Keratinocyte (primary cell): ENCODE data around the gene RAP1GAP2. TPM values are rescaled to one million over a fixed set of nuclear protein-coding genes. Genes with fewer than 3 reads are reported as not detected.

Experiments
- DNase-seq: peaks from one replicate; pipeline ENCODE4 v3.0.0-alpha.2; 2011; ENCODE audit warnings: low read depth, missing footprints, low spot score
- FAIRE-seq: peaks from 2 replicates; lab custom pipeline; 2011; peaks lifted over from hg19 to GRCh38; lab: Jason Lieb, UNC
- H2AFZ ChIP-seq: 2 replicates; pipeline ENCODE4 v1.6.0; 2012; ENCODE audit warnings: low read length, control low read depth, inconsistent platforms; ENCODE audit not compliant: control insufficient read depth
- H3K27ac ChIP-seq: 2 replicates; pipeline ENCODE4 v1.5.1; 2011; ENCODE audit warnings: low read length; ENCODE audit not compliant: control insufficient read depth, insufficient read depth
- H3K27me3 ChIP-seq: 3 replicates; pipeline ENCODE4 v1.6.0; 2011; ENCODE audit warnings: low read length; ENCODE audit not compliant: control insufficient read depth, insufficient read depth; ENCODE audit errors: extremely low read depth
- H3K36me3 ChIP-seq, 2 experiments: 2 replicates in 1 of 2; 3 replicates in 1 of 2; pipeline ENCODE4 v1.5.1; 2011; ENCODE audit warnings: low read length in 2 of 2, mild to moderate bottlenecking in 1 of 2; ENCODE audit not compliant: control insufficient read depth in 2 of 2, insufficient read depth in 2 of 2; ENCODE audit errors: extremely low read depth in 1 of 2
- H3K4me1 ChIP-seq: 3 replicates; pipeline ENCODE4 v1.5.1; 2011; ENCODE audit warnings: low read length; ENCODE audit not compliant: control insufficient read depth, insufficient read depth; ENCODE audit errors: extremely low read depth
- H3K4me2 ChIP-seq: 3 replicates; pipeline ENCODE4 v1.6.0; 2011; ENCODE audit warnings: low read depth, low read length; ENCODE audit not compliant: control insufficient read depth, insufficient read depth; ENCODE audit errors: extremely low read depth
- H3K4me3 ChIP-seq, 3 experiments: fragments of 200-600 bp in 1 of 3; sonication (generic) in 1 of 3; 2 replicates in 2 of 3; 3 replicates in 1 of 3; pipeline ENCODE4 v1.5.1; 2011 to 2016; ENCODE audit warnings: low read length in 3 of 3, mild to moderate bottlenecking in 3 of 3, control low read depth in 2 of 3, inconsistent platforms in 1 of 3, low read depth in 1 of 3, mixed read lengths in 1 of 3, mixed run types in 1 of 3, moderate library complexity in 1 of 3; ENCODE audit not compliant: control insufficient read depth in 2 of 3, insufficient read depth in 2 of 3; ENCODE audit errors: extremely low read depth in 1 of 3
- H3K79me2 ChIP-seq: 2 replicates; pipeline ENCODE4 v1.6.0; 2012; ENCODE audit warnings: low read length; ENCODE audit not compliant: control insufficient read depth, insufficient read depth
- H3K9ac ChIP-seq: 3 replicates; pipeline ENCODE4 v1.6.0; 2011; ENCODE audit warnings: low read length; ENCODE audit not compliant: control insufficient read depth, insufficient read depth; ENCODE audit errors: extremely low read depth
- H3K9me1 ChIP-seq: 3 replicates; pipeline ENCODE4 v1.6.0; 2011; ENCODE audit warnings: low read length; ENCODE audit not compliant: control insufficient read depth, insufficient read depth; ENCODE audit errors: extremely low read depth
- H3K9me3 ChIP-seq: 2 replicates; pipeline ENCODE4 v1.5.1; 2012; ENCODE audit warnings: low read depth, low read length; ENCODE audit not compliant: control insufficient read depth
- H4K20me1 ChIP-seq: 3 replicates; pipeline ENCODE4 v1.6.0; 2011; ENCODE audit warnings: low read length; ENCODE audit not compliant: control insufficient read depth, insufficient read depth; ENCODE audit errors: extremely low read depth
- EZH2 ChIP-seq: IDR thresholded peaks from one replicate; pipeline ENCODE4 v1.6.1; 2012; ENCODE audit warnings: inconsistent platforms, mild to moderate bottlenecking, low read length, moderate library complexity
- dilution Hi-C: fragments of 300-500 bp; cut with MboI; formaldehyde crosslinking; loops from one replicate; pipeline ENCODE4 v1.7.0; 2020; ENCODE audit warnings: low sequenced_read_pairs; ENCODE audit not compliant: extremely low pct_ligation_motif_present
- polyA plus RNA-seq, 5 experiments: library from polyadenylated mRNA; depleted of rRNA in 3 of 5; stranded (reverse) in 3 of 5; stranded (forward) in 1 of 5; unstranded in 1 of 5; fragments of >200 nt; gene quantifications; 1 replicate in 1 of 5; 2 replicates in 3 of 5; 3 replicates in 1 of 5; pipeline versions ENCODE4 v1.2.1 to v1.2.3, GENCODE V29; 2011 to 2012; ENCODE audit warnings: missing spikeins in 2 of 5, low read depth in 1 of 5, low replicate concordance in 1 of 5
- TF ChIP-seq, protein P1 (sequence below), 3 experiments: IDR thresholded peaks in 1 of 3; conservative IDR thresholded peaks in 1 of 3; optimal IDR thresholded peaks in 1 of 3; 2 replicates in 2 of 3; 3 replicates in 1 of 3; pipeline versions ENCODE3 to v1.5.1; 2011; ENCODE audit warnings: low read length in 3 of 3, mild to moderate bottlenecking in 3 of 3, moderate library complexity in 2 of 3, control low read depth in 1 of 3, inconsistent platforms in 1 of 3; ENCODE audit not compliant: insufficient read depth in 2 of 3; ENCODE audit errors: extremely low read depth in 1 of 3

Gene RAP1GAP2
- polyA plus RNA-seq, 1 donor (not counting 4 experiments of a cell fraction or from before 2014, with no cell fraction given): 13.6 TPM

- Histone ChIP-seq H3K4me1 (peaks cover 24% of the 10 kb centered on the region), H3K36me3 (peaks cover 18 to 28% of the 10 kb centered on the region in 2 experiments), H3K4me3 (no peak overlapping the region), H4K20me1 (no peaks in the 10 kb centered on the region), H3K27me3 (no peaks in the 10 kb centered on the region), H3K79me2 (no peaks in the 10 kb centered on the region), H3K9ac (no peak overlapping the region), H3K4me2 (no peak overlapping the region), H3K27ac (no peak overlapping the region), H3K9me3 (no peaks in the 10 kb centered on the region), H3K9me1 (no peaks in the 10 kb centered on the region), H2AFZ (no peak overlapping the region)
- no peak for TF ChIP-seq EZH2
- TF ChIP-seq, protein P1, sequence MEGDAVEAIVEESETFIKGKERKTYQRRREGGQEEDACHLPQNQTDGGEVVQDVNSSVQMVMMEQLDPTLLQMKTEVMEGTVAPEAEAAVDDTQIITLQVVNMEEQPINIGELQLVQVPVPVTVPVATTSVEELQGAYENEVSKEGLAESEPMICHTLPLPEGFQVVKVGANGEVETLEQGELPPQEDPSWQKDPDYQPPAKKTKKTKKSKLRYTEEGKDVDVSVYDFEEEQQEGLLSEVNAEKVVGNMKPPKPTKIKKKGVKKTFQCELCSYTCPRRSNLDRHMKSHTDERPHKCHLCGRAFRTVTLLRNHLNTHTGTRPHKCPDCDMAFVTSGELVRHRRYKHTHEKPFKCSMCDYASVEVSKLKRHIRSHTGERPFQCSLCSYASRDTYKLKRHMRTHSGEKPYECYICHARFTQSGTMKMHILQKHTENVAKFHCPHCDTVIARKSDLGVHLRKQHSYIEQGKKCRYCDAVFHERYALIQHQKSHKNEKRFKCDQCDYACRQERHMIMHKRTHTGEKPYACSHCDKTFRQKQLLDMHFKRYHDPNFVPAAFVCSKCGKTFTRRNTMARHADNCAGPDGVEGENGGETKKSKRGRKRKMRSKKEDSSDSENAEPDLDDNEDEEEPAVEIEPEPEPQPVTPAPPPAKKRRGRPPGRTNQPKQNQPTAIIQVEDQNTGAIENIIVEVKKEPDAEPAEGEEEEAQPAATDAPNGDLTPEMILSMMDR (optimal IDR thresholded peaks at IDR 0.05 in 1 of 3, IDR thresholded peaks at IDR 0.05 in 1 of 3, conservative IDR thresholded peaks at IDR 0.05 in 1 of 3; ENCODE audit: extremely low read depth in 1 of 3, insufficient read depth in 2 of 3, low read length in 3 of 3): peak; percentile 34 to 61 (median 53)
- DNase-seq (no peak), FAIRE-seq (peak; percentile 73)
- dilution Hi-C loops: no loop called here
Observed at GRCh38 chr17:2982854-2983253, 186.6 kb downstream of the RAP1GAP2 start.

DNA sequence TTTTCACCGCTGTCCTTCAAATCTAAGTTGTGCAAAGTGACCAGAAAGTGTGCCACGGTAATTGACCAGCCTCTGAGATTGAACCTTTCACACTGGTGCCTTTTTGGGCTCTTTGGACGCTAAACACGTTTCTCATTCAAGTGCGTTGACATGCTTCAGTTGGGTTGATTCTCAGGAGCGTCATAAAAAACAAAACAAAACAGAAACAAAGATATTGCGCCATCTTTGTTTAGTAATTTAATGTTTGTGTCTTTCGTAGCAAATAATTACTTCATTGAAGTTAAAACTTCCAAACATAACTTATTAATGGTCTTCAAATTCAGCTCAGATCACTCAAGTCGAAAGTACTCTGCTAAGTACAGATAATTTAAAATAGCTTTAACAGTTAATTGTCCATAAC lies 187.0 kb downstream of the RAP1GAP2 start:
- Histone ChIP-seq H3K9me3 (no peaks in the 10 kb centered on the region), H2AFZ (no peak overlapping the region), H3K9me1 (no peaks in the 10 kb centered on the region), H3K4me3 (no peak overlapping the region), H3K36me3 (peaks cover 18 to 28% of the 10 kb centered on the region in 2 experiments), H4K20me1 (no peaks in the 10 kb centered on the region), H3K4me1 (peaks cover 24% of the 10 kb centered on the region), H3K4me2 (no peak overlapping the region), H3K79me2 (no peaks in the 10 kb centered on the region), H3K27ac (no peak overlapping the region), H3K27me3 (no peaks in the 10 kb centered on the region), H3K9ac (no peak overlapping the region)
- TF ChIP-seq, protein P1 (optimal IDR thresholded peaks at IDR 0.05 in 1 of 3, IDR thresholded peaks at IDR 0.05 in 1 of 3, conservative IDR thresholded peaks at IDR 0.05 in 1 of 3; ENCODE audit: extremely low read depth in 1 of 3, insufficient read depth in 2 of 3, low read length in 3 of 3): no peak
- no peak for TF ChIP-seq EZH2
- FAIRE-seq (no peak), DNase-seq (no peak)
- dilution Hi-C loops: no loop called here
